Smooth muscle cell (in vitro differentiated cells): ENCODE results near the gene OR56B1. TPM values are rescaled to one million over a fixed set of nuclear protein-coding genes. Genes with fewer than 3 reads are reported as not detected.

Source experiments
- DNase-seq: peaks from one replicate; lab custom pipeline; 2025; ENCODE audit not compliant: unreplicated experiment; lab: John Stamatoyannopoulos, UW
- H2AFZ ChIP-seq: fragments of 200-600 bp; sonication (generic); 2 replicates; pipeline ENCODE4 v1.6.0; 2016; ENCODE audit warnings: antibody characterized with exemption, low read depth, mild to moderate bottlenecking
- H3F3A ChIP-seq: fragments of 200-600 bp; sonication (generic); 2 replicates; pipeline ENCODE4 v1.6.0; 2017; ENCODE audit warnings: antibody characterized with exemption, low read depth
- H3K27ac ChIP-seq: fragments of 200-600 bp; sonication (generic); 2 replicates; pipeline ENCODE4 v1.5.1; 2016; ENCODE audit warnings: low read depth, mild to moderate bottlenecking
- H3K27me3 ChIP-seq: fragments of 200-600 bp; sonication (generic); 2 replicates; pipeline ENCODE4 v1.6.1; 2016; ENCODE audit warnings: low read depth, mild to moderate bottlenecking
- H3K36me3 ChIP-seq: fragments of 200-600 bp; sonication (generic); 2 replicates; pipeline ENCODE4 v1.5.1; 2016; ENCODE audit warnings: low read depth
- H3K4me1 ChIP-seq: fragments of 200-600 bp; sonication (generic); 2 replicates; pipeline ENCODE4 v1.5.1; 2016; ENCODE audit warnings: low read depth
- H3K4me2 ChIP-seq: fragments of 200-600 bp; sonication (generic); 2 replicates; pipeline ENCODE4 v1.6.0; 2016; ENCODE audit warnings: mild to moderate bottlenecking
- H3K4me3 ChIP-seq: fragments of 200-600 bp; sonication (generic); 2 replicates; pipeline ENCODE4 v1.5.1; 2016; ENCODE audit warnings: mild to moderate bottlenecking
- H3K79me2 ChIP-seq: fragments of 200-600 bp; sonication (generic); 2 replicates; pipeline ENCODE4 v1.6.0; 2016; ENCODE audit warnings: low read depth, mild to moderate bottlenecking
- H3K9ac ChIP-seq: fragments of 200-600 bp; sonication (generic); 2 replicates; pipeline ENCODE4 v1.6.0; 2016; ENCODE audit warnings: low read depth
- H3K9me3 ChIP-seq: fragments of 200-600 bp; sonication (generic); replicated peaks from 2 replicates; pipeline ENCODE4 v1.5.1; 2016; ENCODE audit warnings: low read depth
- H4K20me1 ChIP-seq: fragments of 200-600 bp; sonication (generic); 2 replicates; pipeline ENCODE4 v1.6.0; 2016; ENCODE audit warnings: low read depth
- WGBS: methylation state at CpG from one replicate; pipeline ENCODE4 v1.1.7; 2016; ENCODE audit warnings: low lambda C conversion rate; 5-methylcytosine and 5-hydroxymethylcytosine counted together
- polyA plus RNA-seq: library from polyadenylated mRNA; unstranded; fragments of >200 nt; fragmentation: Nextera tagmentation; extraction: Ambion mirVana; gene quantifications from 2 replicates; pipeline ENCODE4 v1.2.1, GENCODE V29; 2016
- total RNA-seq: library from RNA; depleted of rRNA; stranded (reverse); fragments of >200 nt; gene quantifications from 2 replicates; pipeline ENCODE4 v1.2.3, GENCODE V29; 2014
- TF ChIP-seq, protein P1 (sequence below): fragments of 200-600 bp; sonication (generic); IDR thresholded peaks from 2 replicates; pipeline ENCODE4 v1.5.1; 2017; ENCODE audit warnings: borderline replicate concordance, mild to moderate bottlenecking, antibody characterized with exemption; ENCODE audit not compliant: insufficient read depth, poor library complexity, severe bottlenecking

The OR56B1 gene
- total RNA-seq (not detected in 2 replicates), polyA plus RNA-seq (not detected in 2 replicates)

GRCh38 chr11:5736396-5736795 lies at the start of gene OR56B1:
OR56B1 (plus strand) TSS chr11:5736448; CDS start chr11:5736517, 69 bp downstream.
- no peak within 1 kb of the TSS for H3K9ac ChIP-seq
- H3K79me2 ChIP-seq = no peaks in the 10 kb centered on the region
- no peaks in the 10 kb centered on the region for H3K4me1 ChIP-seq
- no peaks in the 10 kb centered on the region for H3K9me3 ChIP-seq
- H3K27me3 ChIP-seq = no peaks in the 10 kb centered on the region
- no peak within 1 kb of the TSS for H3K4me3 ChIP-seq
- TF ChIP-seq, protein P1, sequence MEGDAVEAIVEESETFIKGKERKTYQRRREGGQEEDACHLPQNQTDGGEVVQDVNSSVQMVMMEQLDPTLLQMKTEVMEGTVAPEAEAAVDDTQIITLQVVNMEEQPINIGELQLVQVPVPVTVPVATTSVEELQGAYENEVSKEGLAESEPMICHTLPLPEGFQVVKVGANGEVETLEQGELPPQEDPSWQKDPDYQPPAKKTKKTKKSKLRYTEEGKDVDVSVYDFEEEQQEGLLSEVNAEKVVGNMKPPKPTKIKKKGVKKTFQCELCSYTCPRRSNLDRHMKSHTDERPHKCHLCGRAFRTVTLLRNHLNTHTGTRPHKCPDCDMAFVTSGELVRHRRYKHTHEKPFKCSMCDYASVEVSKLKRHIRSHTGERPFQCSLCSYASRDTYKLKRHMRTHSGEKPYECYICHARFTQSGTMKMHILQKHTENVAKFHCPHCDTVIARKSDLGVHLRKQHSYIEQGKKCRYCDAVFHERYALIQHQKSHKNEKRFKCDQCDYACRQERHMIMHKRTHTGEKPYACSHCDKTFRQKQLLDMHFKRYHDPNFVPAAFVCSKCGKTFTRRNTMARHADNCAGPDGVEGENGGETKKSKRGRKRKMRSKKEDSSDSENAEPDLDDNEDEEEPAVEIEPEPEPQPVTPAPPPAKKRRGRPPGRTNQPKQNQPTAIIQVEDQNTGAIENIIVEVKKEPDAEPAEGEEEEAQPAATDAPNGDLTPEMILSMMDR = no peak
- no peak within 1 kb of the TSS for H2AFZ ChIP-seq
- H3K27ac ChIP-seq = no peak within 1 kb of the TSS
- H3K4me2 ChIP-seq = no peak within 1 kb of the TSS
- no peaks in the 10 kb centered on the region for H3F3A ChIP-seq
- H4K20me1 ChIP-seq = no peaks in the 10 kb centered on the region
- H3K36me3 ChIP-seq = no peaks in the 10 kb centered on the region
- no peak for DNase-seq
- WGBS = 94% methylated on average over 1 of the region's 1 CpG

DNA sequence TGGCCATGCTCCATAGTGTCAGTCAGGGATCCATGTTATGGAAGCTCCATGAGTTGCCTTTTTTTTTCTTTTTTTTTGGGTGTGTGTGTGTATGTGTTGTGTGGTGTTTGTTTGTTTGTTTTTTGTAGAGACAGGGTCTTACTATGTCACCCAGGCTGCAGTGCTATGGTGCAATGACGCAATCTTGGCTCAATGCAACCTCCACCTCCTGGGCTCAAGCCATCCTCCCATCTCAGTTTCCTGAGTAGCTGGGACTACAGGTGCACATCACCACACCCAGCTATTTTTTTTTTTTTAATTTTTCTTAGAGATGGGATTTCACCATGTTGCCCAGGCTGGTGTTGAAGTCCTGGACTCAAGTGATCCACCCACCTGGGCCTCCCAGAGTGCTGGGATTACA lies 47.8 kb upstream of the OR56B1 start:
- TF ChIP-seq, protein P1 = no peak
- no peaks in the 10 kb centered on the region for H3F3A ChIP-seq
- H3K9me3 ChIP-seq = no peaks in the 10 kb centered on the region
- H4K20me1 ChIP-seq = no peaks in the 10 kb centered on the region
- H3K9ac ChIP-seq = no peak overlapping the region
- H3K4me2 ChIP-seq = no peak overlapping the region
- H3K79me2 ChIP-seq = peaks cover 7% of the 10 kb centered on the region
- no peak overlapping the region for H2AFZ ChIP-seq
- no peak overlapping the region for H3K4me3 ChIP-seq
- no peaks in the 10 kb centered on the region for H3K36me3 ChIP-seq
- no peak for DNase-seq
- no peaks in the 10 kb centered on the region for H3K27me3 ChIP-seq
- peaks cover 31% of the 10 kb centered on the region for H3K4me1 ChIP-seq
- WGBS = 100% methylated on average over 1 of the region's 1 CpG
- no peak overlapping the region for H3K27ac ChIP-seq

- peak within 1 kb of the TSS; percentile 82 for H3K27ac ChIP-seq
- H2AFZ ChIP-seq = peak within 1 kb of the TSS; percentile 91
- peaks cover 23% of the 10 kb centered on the region for H3K4me1 ChIP-seq
- WGBS = 21% methylated on average over 2 of the region's 2 CpGs
- peak within 1 kb of the TSS; percentile 76 for H3K4me2 ChIP-seq
- no peak for DNase-seq
- H3K79me2 ChIP-seq = no peaks in the 10 kb centered on the region
- no peaks in the 10 kb centered on the region for H3K36me3 ChIP-seq
- no peaks in the 10 kb centered on the region for H3F3A ChIP-seq
- H3K9me3 ChIP-seq = no peaks in the 10 kb centered on the region
- H3K4me3 ChIP-seq = peak within 1 kb of the TSS; percentile 33
- TF ChIP-seq, protein P1 = no peak
- H3K9ac ChIP-seq = peak within 1 kb of the TSS; percentile 73
- no peaks in the 10 kb centered on the region for H3K27me3 ChIP-seq
- no peaks in the 10 kb centered on the region for H4K20me1 ChIP-seq
Observed at GRCh38 chr11:5689551-5689983, 46.7 kb upstream of the OR56B1 start, which contains the start of gene TRIM22. TRIM22 (plus strand) TSS chr11:5689790; CDS start chr11:5696233, 6,443 bp downstream.

DNA sequence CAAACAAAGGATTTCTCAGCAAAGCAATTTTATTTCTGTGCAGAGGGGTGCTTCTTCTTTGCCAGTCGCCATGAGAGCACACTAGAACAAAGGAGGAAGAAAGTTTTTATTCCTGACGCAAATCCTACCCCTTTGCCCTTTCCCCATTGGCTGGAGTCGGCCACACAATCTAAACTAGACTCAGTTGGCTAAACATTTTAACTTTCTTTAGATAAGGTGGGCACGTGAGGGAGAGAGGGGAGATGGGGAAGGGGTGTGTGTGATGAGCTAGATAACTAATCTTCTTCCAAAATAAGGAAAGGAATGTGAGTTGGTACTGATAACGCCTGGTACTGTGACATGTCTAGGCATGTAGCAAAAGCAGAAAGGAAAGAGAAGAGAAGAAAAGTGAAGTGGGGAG lies 46.0 kb upstream of the OR56B1 start:
- Histone ChIP-seq H3K79me2 (no peaks in the 10 kb centered on the region), H2AFZ (peak overlapping the region; percentile 91), H4K20me1 (no peaks in the 10 kb centered on the region), H3K27me3 (no peaks in the 10 kb centered on the region), H3K4me2 (peak overlapping the region; percentile 76), H3K27ac (peak overlapping the region; percentile 82), H3K4me1 (peaks cover 21% of the 10 kb centered on the region), H3K36me3 (no peaks in the 10 kb centered on the region), H3K4me3 (peak overlapping the region; percentile 33), H3F3A (no peaks in the 10 kb centered on the region), H3K9me3 (no peaks in the 10 kb centered on the region), H3K9ac (peak overlapping the region; percentile 73)
- TF ChIP-seq, protein P1 = no peak
- no peak for DNase-seq
- 42% methylated on average over 5 of the region's 5 CpGs for WGBS
